Ishikawa (cell line): ENCODE results near the gene METAP2.

ENCODE experiments used
- EP300 ChIP-seq: IDR thresholded peaks from 2 replicates; pipeline ENCODE4 v1.6.1; 2012; ENCODE audit warnings: borderline replicate concordance
- NFIC ChIP-seq: IDR thresholded peaks from 2 replicates; pipeline ENCODE4 v1.6.1; 2012
- RAD21 ChIP-seq: IDR thresholded peaks from 2 replicates; pipeline ENCODE4 v1.6.1; 2012; ENCODE audit warnings: low read depth
- TAF1 ChIP-seq: IDR thresholded peaks from 2 replicates; pipeline ENCODE4 v1.6.1; 2012; ENCODE audit warnings: low read depth, mild to moderate bottlenecking
- YY1 ChIP-seq: IDR thresholded peaks from 2 replicates; pipeline ENCODE4 v1.6.1; 2012; ENCODE audit warnings: low read depth
- TF ChIP-seq, protein P1 (sequence below): IDR thresholded peaks from 2 replicates; pipeline ENCODE4 v1.6.1; 2012
- TF ChIP-seq, protein P2 (sequence below): IDR thresholded peaks from 2 replicates; pipeline ENCODE4 v1.6.1; 2012; ENCODE audit warnings: low read depth, mild to moderate bottlenecking

DNA sequence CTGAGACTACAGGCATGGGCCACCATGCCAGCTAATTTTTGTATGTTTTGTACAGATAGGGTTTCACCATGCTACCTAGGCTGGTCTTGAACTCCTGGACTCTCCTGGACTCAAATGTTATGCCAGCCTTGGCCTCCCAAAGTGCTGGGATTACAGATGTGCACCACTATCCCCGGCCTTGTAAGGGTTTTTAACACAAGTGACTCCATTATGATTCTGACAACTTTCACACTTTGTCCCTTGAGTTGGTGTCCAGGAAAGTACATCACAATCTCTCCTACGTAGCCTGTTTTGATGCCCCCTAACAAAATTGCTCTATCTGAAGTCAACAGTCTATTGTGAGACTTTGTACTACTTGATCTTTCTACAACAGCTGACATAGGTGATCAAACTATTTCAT, 11.4 kb upstream of the METAP2 start:
- no peak for TF ChIP-seq RAD21
- TF ChIP-seq, protein P1, sequence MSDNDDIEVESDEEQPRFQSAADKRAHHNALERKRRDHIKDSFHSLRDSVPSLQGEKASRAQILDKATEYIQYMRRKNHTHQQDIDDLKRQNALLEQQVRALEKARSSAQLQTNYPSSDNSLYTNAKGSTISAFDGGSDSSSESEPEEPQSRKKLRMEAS, result no peak
- TF ChIP-seq TAF1, result no peak
- TF ChIP-seq EP300, result no peak
- TF ChIP-seq, protein P2, sequence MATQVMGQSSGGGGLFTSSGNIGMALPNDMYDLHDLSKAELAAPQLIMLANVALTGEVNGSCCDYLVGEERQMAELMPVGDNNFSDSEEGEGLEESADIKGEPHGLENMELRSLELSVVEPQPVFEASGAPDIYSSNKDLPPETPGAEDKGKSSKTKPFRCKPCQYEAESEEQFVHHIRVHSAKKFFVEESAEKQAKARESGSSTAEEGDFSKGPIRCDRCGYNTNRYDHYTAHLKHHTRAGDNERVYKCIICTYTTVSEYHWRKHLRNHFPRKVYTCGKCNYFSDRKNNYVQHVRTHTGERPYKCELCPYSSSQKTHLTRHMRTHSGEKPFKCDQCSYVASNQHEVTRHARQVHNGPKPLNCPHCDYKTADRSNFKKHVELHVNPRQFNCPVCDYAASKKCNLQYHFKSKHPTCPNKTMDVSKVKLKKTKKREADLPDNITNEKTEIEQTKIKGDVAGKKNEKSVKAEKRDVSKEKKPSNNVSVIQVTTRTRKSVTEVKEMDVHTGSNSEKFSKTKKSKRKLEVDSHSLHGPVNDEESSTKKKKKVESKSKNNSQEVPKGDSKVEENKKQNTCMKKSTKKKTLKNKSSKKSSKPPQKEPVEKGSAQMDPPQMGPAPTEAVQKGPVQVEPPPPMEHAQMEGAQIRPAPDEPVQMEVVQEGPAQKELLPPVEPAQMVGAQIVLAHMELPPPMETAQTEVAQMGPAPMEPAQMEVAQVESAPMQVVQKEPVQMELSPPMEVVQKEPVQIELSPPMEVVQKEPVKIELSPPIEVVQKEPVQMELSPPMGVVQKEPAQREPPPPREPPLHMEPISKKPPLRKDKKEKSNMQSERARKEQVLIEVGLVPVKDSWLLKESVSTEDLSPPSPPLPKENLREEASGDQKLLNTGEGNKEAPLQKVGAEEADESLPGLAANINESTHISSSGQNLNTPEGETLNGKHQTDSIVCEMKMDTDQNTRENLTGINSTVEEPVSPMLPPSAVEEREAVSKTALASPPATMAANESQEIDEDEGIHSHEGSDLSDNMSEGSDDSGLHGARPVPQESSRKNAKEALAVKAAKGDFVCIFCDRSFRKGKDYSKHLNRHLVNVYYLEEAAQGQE, result no peak
- TF ChIP-seq NFIC, result no peak
- TF ChIP-seq YY1, result no peak
